ENCODE data around the gene GPSM3.

GPSM3 gene

GRCh38 chr6:32175711-32176475 lies 16.6 kb downstream of the GPSM3 start, which contains the start of gene AGPAT1:
AGPAT1 (minus strand) TSS chr6:32176084; CDS start chr6:32171496, 4,588 bp downstream.
- peaks cover 20% of the 10 kb centered on the region for H3K4me1 ChIP-seq (ENCODE audit: control insufficient read depth, insufficient read depth, low read depth, low read length)

DNA sequence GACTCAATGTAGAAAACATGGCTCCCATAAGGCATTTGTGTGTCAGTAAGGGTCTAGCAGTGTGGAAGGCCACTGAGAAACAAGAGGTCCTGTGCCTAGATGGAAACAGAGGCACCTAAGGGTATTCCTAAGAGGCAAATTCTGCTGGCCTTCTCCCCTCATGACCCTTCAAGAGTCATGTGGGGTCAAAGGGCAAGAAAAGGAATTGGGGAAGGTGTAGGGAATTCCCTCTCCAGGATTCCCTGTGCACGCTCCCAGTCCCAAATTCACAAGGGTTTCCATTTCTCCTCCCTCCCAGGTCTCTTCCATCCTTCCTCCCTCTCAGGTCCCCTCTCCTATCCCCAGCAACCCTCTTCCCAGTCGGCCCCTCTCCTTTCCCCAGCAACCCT lies 17.1 kb downstream of the GPSM3 start:
- H2AK5ac ChIP-seq (ENCODE audit: low read length, severe bottlenecking): no peak overlapping the region
- no peak overlapping the region for H3K27ac ChIP-seq (ENCODE audit: low read length, poor library complexity, severe bottlenecking)
- DNase-seq: no peak
- WGBS: 7% methylated on average over 2 of the region's 2 CpGs
- H3K4ac ChIP-seq (ENCODE audit: low read depth in 1 of 2, low read length in 2 of 2): peak overlapping the region; percentile 15 to 34
- peak overlapping the region in 1 of 2 experiments; percentile 34 for H3K23ac ChIP-seq (ENCODE audit: low read length in 2 of 2)
- peak overlapping the region; percentile 86 for H2BK120ac ChIP-seq (ENCODE audit: low read depth, low read length)
- H3K79me1 ChIP-seq (replicated peaks; ENCODE audit: low read length, poor library complexity, severe bottlenecking): peaks cover 36% of the 10 kb centered on the region
- H3K4me1 ChIP-seq (ENCODE audit: control insufficient read depth, insufficient read depth, low read depth, low read length): peaks cover 22% of the 10 kb centered on the region
- peaks cover 16 to 18% of the 10 kb centered on the region in 2 experiments for H3K36me3 ChIP-seq (ENCODE audit: control insufficient read depth in 1 of 2, insufficient read depth in 2 of 2, low read depth in 1 of 2, low read length in 2 of 2)
- no peak overlapping the region for H4K8ac ChIP-seq (ENCODE audit: low read length)
- H4K91ac ChIP-seq (ENCODE audit: low read length): peak overlapping the region; percentile 97
- H3K27me3 ChIP-seq (ENCODE audit: control insufficient read depth in 1 of 2, insufficient read depth in 1 of 2, low read length in 2 of 2): no peaks in the 10 kb centered on the region
- no peak overlapping the region for H2BK15ac ChIP-seq (ENCODE audit: low read depth, poor library complexity, severe bottlenecking)
- peak overlapping the region; percentile 33 for H2BK5ac ChIP-seq (ENCODE audit: low read depth, low read length, poor library complexity, severe bottlenecking)
- no peak overlapping the region for H2AFZ ChIP-seq (ENCODE audit: low read depth, low read length)
- peak overlapping the region in 1 of 2 experiments; percentile 74 for H2BK12ac ChIP-seq (ENCODE audit: low read length in 2 of 2)
- peak overlapping the region; percentile 99 to 100 for H3K4me3 ChIP-seq (ENCODE audit: insufficient read depth in 1 of 2, low read depth in 1 of 2, low read length in 2 of 2)
- H3K9me3 ChIP-seq (ENCODE audit: control insufficient read depth, low read length): no peaks in the 10 kb centered on the region
- H3K4me2 ChIP-seq (ENCODE audit: low read length, poor library complexity, severe bottlenecking): peak overlapping the region; percentile 89
- H3K9ac ChIP-seq (ENCODE audit: low read length): peak overlapping the region; percentile 92
- peak overlapping the region in 1 of 2 experiments; percentile 91 for H3K14ac ChIP-seq (ENCODE audit: low read length in 2 of 2)
- H3K18ac ChIP-seq (ENCODE audit: low read depth in 1 of 2, low read length in 2 of 2): peak overlapping the region; percentile 97 to 99

More at GRCh38 chr6:32175711-32176475, 16.6 kb downstream of the GPSM3 start, which contains the start of gene AGPAT1:
- Histone ChIP-seq H3K18ac (ENCODE audit: low read depth in 1 of 2, low read length in 2 of 2) (peak within 1 kb of the TSS; percentile 97 to 99), H2AFZ (ENCODE audit: low read depth, low read length) (no peak within 1 kb of the TSS), H3K9me3 (ENCODE audit: control insufficient read depth, low read length) (no peaks in the 10 kb centered on the region), H2BK15ac (ENCODE audit: low read depth, poor library complexity, severe bottlenecking) (no peak within 1 kb of the TSS), H2BK12ac (ENCODE audit: low read length in 2 of 2) (peak within 1 kb of the TSS in 1 of 2 experiments; percentile 74), H3K4me2 (ENCODE audit: low read length, poor library complexity, severe bottlenecking) (peak within 1 kb of the TSS; percentile 89), H4K91ac (ENCODE audit: low read length) (peak within 1 kb of the TSS; percentile 97), H3K14ac (ENCODE audit: low read length in 2 of 2) (peak within 1 kb of the TSS in 1 of 2 experiments; percentile 91), H3K36me3 (ENCODE audit: control insufficient read depth in 1 of 2, insufficient read depth in 2 of 2, low read depth in 1 of 2, low read length in 2 of 2) (peaks cover 15 to 16% of the 10 kb centered on the region in 2 experiments), H3K27me3 (ENCODE audit: control insufficient read depth in 1 of 2, insufficient read depth in 1 of 2, low read length in 2 of 2) (no peaks in the 10 kb centered on the region), H2BK5ac (ENCODE audit: low read depth, low read length, poor library complexity, severe bottlenecking) (peak within 1 kb of the TSS; percentile 33), H3K4ac (ENCODE audit: low read depth in 1 of 2, low read length in 2 of 2) (peak within 1 kb of the TSS; percentile 15 to 81), H3K27ac (ENCODE audit: low read length, poor library complexity, severe bottlenecking) (peak within 1 kb of the TSS; percentile 99), H2AK5ac (ENCODE audit: low read length, severe bottlenecking) (peak within 1 kb of the TSS; percentile 51), H3K23ac (ENCODE audit: low read length in 2 of 2) (peak within 1 kb of the TSS in 1 of 2 experiments; percentile 34), H2BK120ac (ENCODE audit: low read depth, low read length) (peak within 1 kb of the TSS; percentile 86), H3K4me3 (ENCODE audit: insufficient read depth in 1 of 2, low read depth in 1 of 2, low read length in 2 of 2) (peak within 1 kb of the TSS; percentile 99 to 100), H4K8ac (ENCODE audit: low read length) (peak within 1 kb of the TSS; percentile 95), H3K9ac (ENCODE audit: low read length) (peak within 1 kb of the TSS; percentile 92), H3K79me1 (replicated peaks; ENCODE audit: low read length, poor library complexity, severe bottlenecking) (peaks cover 36% of the 10 kb centered on the region)
- 3% methylated on average over 17 of the region's 27 CpGs for WGBS
- peak; percentile 98 for DNase-seq

- Histone ChIP-seq H3K4ac (ENCODE audit: low read depth in 1 of 2, low read length in 2 of 2) (no peak overlapping the region), H3K4me2 (ENCODE audit: low read length, poor library complexity, severe bottlenecking) (no peak overlapping the region), H3K18ac (ENCODE audit: low read depth in 1 of 2, low read length in 2 of 2) (no peak overlapping the region), H3K9me3 (ENCODE audit: control insufficient read depth, low read length) (no peaks in the 10 kb centered on the region), H3K27me3 (ENCODE audit: control insufficient read depth in 1 of 2, insufficient read depth in 1 of 2, low read length in 2 of 2) (no peaks in the 10 kb centered on the region), H2BK15ac (ENCODE audit: low read depth, poor library complexity, severe bottlenecking) (no peak overlapping the region), H3K4me1 (ENCODE audit: control insufficient read depth, insufficient read depth, low read depth, low read length) (peaks cover 20% of the 10 kb centered on the region), H3K4me3 (ENCODE audit: insufficient read depth in 1 of 2, low read depth in 1 of 2, low read length in 2 of 2) (peak overlapping the region in 1 of 2 experiments; percentile 99), H3K23ac (ENCODE audit: low read length in 2 of 2) (no peak overlapping the region), H2BK120ac (ENCODE audit: low read depth, low read length) (no peak overlapping the region), H4K8ac (ENCODE audit: low read length) (no peak overlapping the region), H4K91ac (ENCODE audit: low read length) (no peak overlapping the region), H2BK12ac (ENCODE audit: low read length in 2 of 2) (no peak overlapping the region), H2AFZ (ENCODE audit: low read depth, low read length) (no peak overlapping the region), H2BK5ac (ENCODE audit: low read depth, low read length, poor library complexity, severe bottlenecking) (no peak overlapping the region), H2AK5ac (ENCODE audit: low read length, severe bottlenecking) (no peak overlapping the region), H3K79me1 (replicated peaks; ENCODE audit: low read length, poor library complexity, severe bottlenecking) (peaks cover 31% of the 10 kb centered on the region), H3K27ac (ENCODE audit: low read length, poor library complexity, severe bottlenecking) (no peak overlapping the region), H3K36me3 (ENCODE audit: control insufficient read depth in 1 of 2, insufficient read depth in 2 of 2, low read depth in 1 of 2, low read length in 2 of 2) (peaks cover 20 to 21% of the 10 kb centered on the region in 2 experiments), H3K14ac (ENCODE audit: low read length in 2 of 2) (no peak overlapping the region), H3K9ac (ENCODE audit: low read length) (no peak overlapping the region)
- no peak for DNase-seq
- 100% methylated on average over 1 of the region's 1 CpG for WGBS
These were observed 18.0 kb downstream of the GPSM3 start for GRCh38 chr6:32174416-32174815.

GRCh38 chr6:32173051-32173727 lies 19.3 kb downstream of the GPSM3 start:
- H3K4ac ChIP-seq (ENCODE audit: low read depth in 1 of 2, low read length in 2 of 2): no peak overlapping the region
- H3K36me3 ChIP-seq (ENCODE audit: control insufficient read depth in 1 of 2, insufficient read depth in 2 of 2, low read depth in 1 of 2, low read length in 2 of 2): peaks cover 32% of the 10 kb centered on the region in 2 experiments
- H3K18ac ChIP-seq (ENCODE audit: low read depth in 1 of 2, low read length in 2 of 2): no peak overlapping the region
- no peak overlapping the region for H4K91ac ChIP-seq (ENCODE audit: low read length)
- no peak overlapping the region for H3K4me3 ChIP-seq (ENCODE audit: insufficient read depth in 1 of 2, low read depth in 1 of 2, low read length in 2 of 2)
- H2BK5ac ChIP-seq (ENCODE audit: low read depth, low read length, poor library complexity, severe bottlenecking): no peak overlapping the region
- peaks cover 23% of the 10 kb centered on the region for H3K4me1 ChIP-seq (ENCODE audit: control insufficient read depth, insufficient read depth, low read depth, low read length)
- H3K27ac ChIP-seq (ENCODE audit: low read length, poor library complexity, severe bottlenecking): no peak overlapping the region
- no peak for DNase-seq
- H3K9ac ChIP-seq (ENCODE audit: low read length): no peak overlapping the region
- H4K8ac ChIP-seq (ENCODE audit: low read length): no peak overlapping the region
- H3K79me1 ChIP-seq (replicated peaks; ENCODE audit: low read length, poor library complexity, severe bottlenecking): peaks cover 30% of the 10 kb centered on the region
- no peaks in the 10 kb centered on the region for H3K9me3 ChIP-seq (ENCODE audit: control insufficient read depth, low read length)
- peak overlapping the region in 1 of 2 experiments; percentile 25 for H2BK12ac ChIP-seq (ENCODE audit: low read length in 2 of 2)
- no peak overlapping the region for H3K23ac ChIP-seq (ENCODE audit: low read length in 2 of 2)
- H3K14ac ChIP-seq (ENCODE audit: low read length in 2 of 2): no peak overlapping the region
- 91% methylated on average over 4 of the region's 4 CpGs for WGBS
- H2BK120ac ChIP-seq (ENCODE audit: low read depth, low read length): no peak overlapping the region
- peak overlapping the region; percentile 2 for H2BK15ac ChIP-seq (ENCODE audit: low read depth, poor library complexity, severe bottlenecking)
- H3K27me3 ChIP-seq (ENCODE audit: control insufficient read depth in 1 of 2, insufficient read depth in 1 of 2, low read length in 2 of 2): no peaks in the 10 kb centered on the region
- no peak overlapping the region for H2AFZ ChIP-seq (ENCODE audit: low read depth, low read length)
- H3K4me2 ChIP-seq (ENCODE audit: low read length, poor library complexity, severe bottlenecking): no peak overlapping the region
- no peak overlapping the region for H2AK5ac ChIP-seq (ENCODE audit: low read length, severe bottlenecking)

Measured in mesenchymal stem cell (in vitro differentiated cells and primary cell).